Esophagus (tissue), 2 donors: Measurements from ENCODE around the gene SLITRK2. TPM values are rescaled to one million over a fixed set of nuclear protein-coding genes. Genes with fewer than 3 reads are reported as not detected.

ENCODE experiments used
- H3K27ac ChIP-seq, 2 donors: one replicate each; pipeline ENCODE4 v1.5.1; 2013; ENCODE audit warnings: low read depth in 2 of 2, mild to moderate bottlenecking in 2 of 2, inconsistent platforms in 1 of 2, low read length in 1 of 2, moderate library complexity in 1 of 2
- H3K27me3 ChIP-seq, 2 donors: one replicate each; pipeline ENCODE4 v1.6.1; 2013; ENCODE audit warnings: low read length in 2 of 2, control low read depth in 1 of 2, mild to moderate bottlenecking in 1 of 2; ENCODE audit not compliant: insufficient read depth in 2 of 2, control insufficient read depth in 1 of 2
- H3K36me3 ChIP-seq, 2 donors: one replicate each; pipeline ENCODE4 v1.6.1; 2013; ENCODE audit warnings: low read length in 1 of 2; ENCODE audit not compliant: control insufficient read depth in 2 of 2, insufficient read depth in 2 of 2
- H3K4me1 ChIP-seq, 2 donors: one replicate each; pipeline ENCODE4 v1.6.1; 2013; ENCODE audit warnings: low read length in 1 of 2; ENCODE audit not compliant: control insufficient read depth in 2 of 2, insufficient read depth in 2 of 2
- H3K4me3 ChIP-seq, 2 donors: one replicate each; pipeline ENCODE4 v1.5.1; 2013; ENCODE audit warnings: low read length in 2 of 2, mild to moderate bottlenecking in 2 of 2, low read depth in 1 of 2, moderate library complexity in 1 of 2
- H3K9me3 ChIP-seq, 2 donors: one replicate each; pipeline ENCODE4 v1.6.1; 2013; ENCODE audit warnings: mild to moderate bottlenecking in 2 of 2, low read depth in 1 of 2, low read length in 1 of 2, moderate library complexity in 1 of 2; ENCODE audit not compliant: control insufficient read depth in 2 of 2, insufficient read depth in 1 of 2
- WGBS, 2 donors: extraction: QIAGEN DNeasy Blood & Tissue Kit; methylation state at CpG; one replicate each; pipeline ENCODE4 v1.1.7; 2013; 5-methylcytosine and 5-hydroxymethylcytosine counted together
- polyA plus RNA-seq, 2 donors: library from polyadenylated mRNA; stranded (reverse); fragments of 200-250 nt; gene quantifications; one replicate each; pipeline ENCODE4 v1.2.3, GENCODE V29; 2013
- donor health status: healthy with polysubstance abuse.
- donor health status: Bipolar disorder and iron deficiency.

SLITRK2 gene
- polyA plus RNA-seq, 2 donors = 0.04 TPM

DNA sequence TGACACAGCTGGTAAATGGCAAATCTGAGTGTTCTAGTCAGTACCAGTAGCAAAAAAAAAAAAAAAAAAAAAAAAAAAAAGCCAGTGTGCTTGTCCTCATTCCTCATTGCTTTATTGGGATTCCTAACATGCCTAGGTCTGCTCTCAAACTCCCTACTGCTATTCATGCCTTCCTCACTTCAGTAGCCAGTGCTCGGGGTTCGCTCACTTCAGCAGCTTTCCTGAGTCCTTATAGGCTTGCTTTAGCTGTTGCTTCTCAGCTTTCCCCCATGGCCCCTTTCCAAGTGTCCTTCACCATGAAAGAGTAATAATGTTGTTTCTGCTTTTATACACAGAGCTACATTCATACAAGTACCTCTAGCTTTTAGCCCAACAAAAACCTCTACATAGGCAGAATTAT, 30.8 kb downstream of the SLITRK2 start:
- H3K27me3 ChIP-seq = no peaks in the 10 kb centered on the region
- no peaks in the 10 kb centered on the region for H3K36me3 ChIP-seq
- WGBS, 2 donors = 79 to 90% methylated on average over 2 of the region's 2 CpGs
- H3K4me3 ChIP-seq = no peak overlapping the region
- H3K9me3 ChIP-seq = peaks cover 0 to 2% of the 10 kb centered on the region in 2 donors
- no peaks in the 10 kb centered on the region for H3K4me1 ChIP-seq
- H3K27ac ChIP-seq = no peak overlapping the region

DNA sequence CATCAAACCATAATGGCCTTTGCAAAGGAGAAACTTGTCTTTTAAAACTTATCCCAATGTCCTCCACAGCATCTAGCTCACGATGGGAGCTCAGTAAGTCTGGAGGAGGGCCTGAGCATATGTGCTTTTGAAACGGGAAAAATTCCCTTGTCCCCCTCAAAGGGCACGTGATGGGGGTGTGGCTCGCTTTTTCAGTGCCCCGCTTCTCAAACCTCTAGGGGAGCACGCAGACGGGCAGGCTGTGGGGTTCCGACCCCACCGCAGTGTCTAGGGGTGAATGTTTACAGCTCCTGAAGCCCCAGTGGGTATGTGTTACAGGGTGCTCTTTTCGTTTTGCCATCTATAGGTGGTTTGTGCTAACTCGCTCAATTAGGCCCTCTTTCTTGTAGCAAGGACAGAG, 31.2 kb downstream of the SLITRK2 start:
- H3K9me3 ChIP-seq = peaks cover 0 to 2% of the 10 kb centered on the region in 2 donors
- H3K36me3 ChIP-seq = no peaks in the 10 kb centered on the region
- H3K4me3 ChIP-seq = no peak overlapping the region
- H3K4me1 ChIP-seq = no peaks in the 10 kb centered on the region
- WGBS, 2 donors = 73 to 85% methylated on average over 11 of the region's 11 CpGs
- no peaks in the 10 kb centered on the region for H3K27me3 ChIP-seq
- H3K27ac ChIP-seq = no peak overlapping the region

GRCh38 chrX:145853181-145853580, 35.6 kb downstream of the SLITRK2 start:
- 90 to 91% methylated on average over 13 of the region's 13 CpGs for WGBS, 2 donors
- peaks cover 0 to 2% of the 10 kb centered on the region in 2 donors for H3K9me3 ChIP-seq
- H3K4me1 ChIP-seq = no peaks in the 10 kb centered on the region
- H3K27ac ChIP-seq = no peak overlapping the region
- H3K27me3 ChIP-seq = no peaks in the 10 kb centered on the region
- no peaks in the 10 kb centered on the region for H3K36me3 ChIP-seq
- no peak overlapping the region for H3K4me3 ChIP-seq

GRCh38 chrX:145856181-145856580, 38.6 kb downstream of the SLITRK2 start:
- Histone ChIP-seq H3K36me3 (no peaks in the 10 kb centered on the region), H3K27me3 (no peaks in the 10 kb centered on the region), H3K4me1 (no peaks in the 10 kb centered on the region), H3K27ac (no peak overlapping the region), H3K9me3 (peaks cover 0 to 2% of the 10 kb centered on the region in 2 donors), H3K4me3 (no peak overlapping the region)
- 76 to 82% methylated on average over 4 of the region's 4 CpGs for WGBS, 2 donors

DNA sequence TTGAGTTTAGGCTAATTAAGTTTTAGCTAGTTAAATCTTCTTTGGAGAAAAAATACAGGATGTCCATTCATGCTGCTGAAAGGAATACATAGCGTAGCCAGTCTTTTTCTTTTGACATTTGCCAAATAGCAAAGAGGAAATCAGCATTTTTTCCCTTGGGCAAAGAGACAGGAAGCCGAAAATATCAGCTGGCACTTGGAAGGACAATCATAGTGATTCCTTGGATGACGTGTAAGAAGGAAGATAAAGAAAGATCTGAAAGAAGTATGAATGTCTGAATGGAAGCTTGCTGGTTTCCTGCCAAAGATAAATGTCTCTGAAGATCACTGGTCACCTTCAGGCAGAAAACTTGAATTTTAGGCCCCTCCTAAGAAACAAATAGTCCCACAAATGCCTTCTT, 44.2 kb downstream of the SLITRK2 start:
- H3K4me1 ChIP-seq = no peaks in the 10 kb centered on the region
- 66 to 71% methylated on average over 3 of the region's 3 CpGs for WGBS, 2 donors
- H3K27ac ChIP-seq = no peak overlapping the region

GRCh38 chrX:145865082-145865481, 47.5 kb downstream of the SLITRK2 start:
- Histone ChIP-seq H3K27ac (no peak overlapping the region), H3K27me3 (no peaks in the 10 kb centered on the region), H3K36me3 (no peaks in the 10 kb centered on the region), H3K4me1 (no peaks in the 10 kb centered on the region), H3K9me3 (no peaks in the 10 kb centered on the region), H3K4me3 (no peak overlapping the region)
- WGBS, 2 donors = 45 to 58% methylated on average over 4 of the region's 4 CpGs

More for the DNA sequence above, 44.2 kb downstream of the SLITRK2 start:
- Histone ChIP-seq H3K4me3 (no peak overlapping the region), H3K27me3 (no peaks in the 10 kb centered on the region), H3K36me3 (no peaks in the 10 kb centered on the region), H3K9me3 (no peaks in the 10 kb centered on the region)
